ENCODE data around the gene MRPL51. TPM values are rescaled to one million over a fixed set of nuclear protein-coding genes. Genes with fewer than 3 reads are reported as not detected.
"Not testable (repeated sequence)": the region's sequence is repeated elsewhere in the genome, so short reads cannot be mapped to it uniquely, and the experiment has no call there.

The MRPL51 gene
- total RNA-seq, 2 experiments from 2014 or later, result 232 to 275 TPM

GRCh38 chr12:6520186-6520585 lies 27.1 kb upstream of the MRPL51 start:
- intact Hi-C loops (cut with DNase I, micrococcal nuclease), result no loop called here
- Mint-ChIP-seq H3K4me3 (no peak overlapping the region), H3K27ac (no peak overlapping the region), H3K27me3 (no peaks in the 10 kb centered on the region), H3K4me1 (no peaks in the 10 kb centered on the region), H3K36me3 (ENCODE audit: low read depth) (peaks cover 74% of the 10 kb centered on the region), H3K9me3 (ENCODE audit: low read depth) (no peaks in the 10 kb centered on the region)
- no peak for ATAC-seq
- CTCF ChIA-PET, result no interaction called here
- POLR2A ChIA-PET, result interaction anchor here (1.4 kb wide), 1 partner anchor 12 kb away, joined by 3 read pairs; no protein-coding TSS in a partner anchor
- no peak for DNase-seq

GRCh38 chr12:6508087-6508486 lies 15.0 kb upstream of the MRPL51 start:
- intact Hi-C loops (cut with DNase I, micrococcal nuclease), result no loop called here
- H3K36me3 Mint-ChIP-seq (ENCODE audit: low read depth), result peaks cover 44% of the 10 kb centered on the region
- no peak for ATAC-seq

GRCh38 chr12:6507102-6507998 lies 14.3 kb upstream of the MRPL51 start:
- no peak overlapping the region for H3K4me3 Mint-ChIP-seq
- DNase-seq, result no peak
- ATAC-seq, result no peak
- H3K27me3 Mint-ChIP-seq, result no peaks in the 10 kb centered on the region
- CTCF ChIA-PET, result interaction anchor here (1.6 kb wide), 1 partner anchor 30 kb away, joined by 6 read pairs; no protein-coding TSS in a partner anchor
- no peak overlapping the region for H3K27ac Mint-ChIP-seq
- intact Hi-C loops (cut with DNase I, micrococcal nuclease), result no loop called here
- POLR2A ChIA-PET, result no interaction called here
- H3K9me3 Mint-ChIP-seq (ENCODE audit: low read depth), result no peaks in the 10 kb centered on the region
- H3K4me1 Mint-ChIP-seq, result no peaks in the 10 kb centered on the region
- H3K36me3 Mint-ChIP-seq (ENCODE audit: low read depth), result peaks cover 38% of the 10 kb centered on the region

More at GRCh38 chr12:6508087-6508486, 15.0 kb upstream of the MRPL51 start:
- H3K9me3 Mint-ChIP-seq (ENCODE audit: low read depth), result no peaks in the 10 kb centered on the region
- no peak overlapping the region for H3K4me3 Mint-ChIP-seq
- CTCF ChIA-PET, result no interaction called here
- POLR2A ChIA-PET, result no interaction called here
- H3K27me3 Mint-ChIP-seq, result no peaks in the 10 kb centered on the region
- no peaks in the 10 kb centered on the region for H3K4me1 Mint-ChIP-seq
- no peak overlapping the region for H3K27ac Mint-ChIP-seq
- DNase-seq, result no peak

GRCh38 chr12:6500466-6500865 lies 7.4 kb upstream of the MRPL51 start:
- H3K27me3 Mint-ChIP-seq, result no peaks in the 10 kb centered on the region
- DNase-seq (no peak), ATAC-seq (no peak)
- CTCF ChIA-PET, result interaction anchor here (0.6 to 2.0 kb wide), 5 partner anchors 10 to 399 kb away, joined by 3 to 8 read pairs (median 5); no protein-coding TSS in a partner anchor
- H3K36me3 Mint-ChIP-seq (ENCODE audit: low read depth), result peaks cover 33% of the 10 kb centered on the region
- H3K4me3 Mint-ChIP-seq, result no peak overlapping the region
- intact Hi-C loops (cut with DNase I, micrococcal nuclease), result no loop called here
- H3K27ac Mint-ChIP-seq, result no peak overlapping the region
- peaks cover 17% of the 10 kb centered on the region for H3K4me1 Mint-ChIP-seq
- H3K9me3 Mint-ChIP-seq (ENCODE audit: low read depth), result no peaks in the 10 kb centered on the region
- POLR2A ChIA-PET, result interaction anchor here (0.7 kb wide), 1 partner anchor 407 kb away, joined by 3 read pairs; no protein-coding TSS in a partner anchor

GRCh38 chr12:6497291-6497690 lies 4.2 kb upstream of the MRPL51 start:
- Mint-ChIP-seq H3K27ac (peak overlapping the region; percentile 35), H3K4me1 (peaks cover 29% of the 10 kb centered on the region), H3K36me3 (ENCODE audit: low read depth) (peaks cover 42% of the 10 kb centered on the region)
- ATAC-seq; H3K9me3 Mint-ChIP-seq (ENCODE audit: low read depth); H3K27me3 Mint-ChIP-seq; H3K4me3 Mint-ChIP-seq; intact Hi-C loops (cut with DNase I, micrococcal nuclease); DNase-seq: not testable (repeated sequence)
- CTCF ChIA-PET, result interaction anchor here (0.6 kb wide), 1 partner anchor 519 kb away, joined by 3 read pairs; no protein-coding TSS in a partner anchor
- POLR2A ChIA-PET, result interaction anchor here (0.7 to 1.0 kb wide), 2 partner anchors 9 to 32 kb away, joined by 3 read pairs; no protein-coding TSS in a partner anchor

- intact Hi-C loops (cut with DNase I, micrococcal nuclease), result loop anchor here in 1 of 2 experiments (1.0 to 5.0 kb wide), 3 partner anchors 37 to 72 kb away; partner anchors contain the start of gene TAPBPL
- H3K4me1 Mint-ChIP-seq, result peaks cover 35% of the 10 kb centered on the region
- H3K27ac Mint-ChIP-seq, result peak overlapping the region; percentile 93
- no peak for DNase-seq
- ChIA-PET POLR2A (interaction anchor here (0.8 kb wide), 1 partner anchor 24 kb away, joined by 5 read pairs; the partner anchor contains the start of gene VAMP1), CTCF (interaction anchor here (0.5 to 1.6 kb wide), 8 partner anchors 12 to 102 kb away, joined by 3 to 8 read pairs (median 4); partner anchors contain the start of gene VAMP1)
- peak overlapping the region; percentile 94 for H3K4me3 Mint-ChIP-seq
- no peaks in the 10 kb centered on the region for H3K27me3 Mint-ChIP-seq
- peaks cover 58% of the 10 kb centered on the region for H3K36me3 Mint-ChIP-seq (ENCODE audit: low read depth)
- ATAC-seq, result no peak
- no peaks in the 10 kb centered on the region for H3K9me3 Mint-ChIP-seq (ENCODE audit: low read depth)
These were observed 1.9 kb upstream of the MRPL51 start for GRCh38 chr12:6494968-6495367.

GRCh38 chr12:6494258-6494743 lies 1.2 kb upstream of the MRPL51 start:
- peak overlapping the region; percentile 94 for H3K4me3 Mint-ChIP-seq
- CTCF ChIA-PET, result interaction anchor here (0.6 to 1.6 kb wide), 8 partner anchors 12 to 149 kb away, joined by 3 to 8 read pairs (median 4); partner anchors contain the start of gene VAMP1
- H3K27ac Mint-ChIP-seq, result peak overlapping the region; percentile 93
- H3K36me3 Mint-ChIP-seq (ENCODE audit: low read depth), result peaks cover 58% of the 10 kb centered on the region
- DNase-seq, result peak; percentile 33
- ATAC-seq, result peak; percentile 8
- H3K4me1 Mint-ChIP-seq, result peaks cover 35% of the 10 kb centered on the region
- no peaks in the 10 kb centered on the region for H3K27me3 Mint-ChIP-seq
- H3K9me3 Mint-ChIP-seq (ENCODE audit: low read depth), result no peaks in the 10 kb centered on the region
- POLR2A ChIA-PET, result interaction anchor here (0.8 kb wide), 1 partner anchor 24 kb away, joined by 5 read pairs; the partner anchor contains the start of gene VAMP1
- intact Hi-C loops (cut with DNase I, micrococcal nuclease), result loop anchor here in 1 of 2 experiments (1.0 to 5.0 kb wide), 3 partner anchors 38 to 71 kb away; partner anchors contain the start of gene TAPBPL

- POLR2A ChIA-PET, result interaction anchor here (0.6 to 1.7 kb wide), 14 partner anchors 21 to 379 kb away, joined by 3 to 19 read pairs (median 4); partner anchors contain the start of genes CD27, COPS7A, GAPDH and SPSB2
- peaks cover 56% of the 10 kb centered on the region for H3K36me3 Mint-ChIP-seq (ENCODE audit: low read depth)
- ATAC-seq, result peak; percentile 89
These were observed 615 bp upstream of the MRPL51 start, which contains the start of gene NCAPD2 for GRCh38 chr12:6493497-6494257. TSS of gene NCAPD2 (plus strand) at chr12:6494102. CDS start at chr12:6495099, 997 bp downstream.

GRCh38 chr12:6490673-6491072 lies 2.4 kb downstream of the MRPL51 start:
- H3K4me3 Mint-ChIP-seq; H3K27ac Mint-ChIP-seq; ATAC-seq; H3K27me3 Mint-ChIP-seq; H3K9me3 Mint-ChIP-seq (ENCODE audit: low read depth); DNase-seq: not testable (repeated sequence)
- intact Hi-C loops (cut with DNase I, micrococcal nuclease), result loop anchor here in 1 of 2 experiments (5.0 kb wide), 1 partner anchor 38 kb away; the partner anchor contains the start of gene TAPBPL
- ChIA-PET CTCF (interaction anchor here (0.8 to 3.7 kb wide), 5 partner anchors 20 to 93 kb away, joined by 3 to 15 read pairs (median 6); partner anchors contain the start of gene VAMP1), POLR2A (interaction anchor here (0.6 to 1.1 kb wide), 5 partner anchors 24 to 199 kb away, joined by 3 to 6 read pairs (median 3); partner anchors contain the start of gene TNFRSF1A)
- Mint-ChIP-seq H3K4me1 (peaks cover 20% of the 10 kb centered on the region), H3K36me3 (ENCODE audit: low read depth) (peaks cover 33% of the 10 kb centered on the region)

More at GRCh38 chr12:6493497-6494257, 615 bp upstream of the MRPL51 start, which contains the start of gene NCAPD2:
- H3K27ac Mint-ChIP-seq, result peak within 1 kb of the TSS; percentile 98
- H3K4me1 Mint-ChIP-seq, result peaks cover 35% of the 10 kb centered on the region
- H3K9me3 Mint-ChIP-seq (ENCODE audit: low read depth), result no peaks in the 10 kb centered on the region
- peak within 1 kb of the TSS; percentile 94 for H3K4me3 Mint-ChIP-seq
- intact Hi-C loops (cut with DNase I, micrococcal nuclease), result loop anchor here (1.0 to 5.0 kb wide), 14 partner anchors 23 to 477 kb away; partner anchors contain the start of genes VAMP1 (in 2 of the 2), COPS7A (in 1 of the 2), EMG1 (in 1 of the 2) and GAPDH (in 1 of the 2)
- peak; percentile 98 for DNase-seq
- no peaks in the 10 kb centered on the region for H3K27me3 Mint-ChIP-seq
- CTCF ChIA-PET, result interaction anchor here (0.6 to 3.7 kb wide), 13 partner anchors 12 to 473 kb away, joined by 3 to 16 read pairs (median 4); partner anchors contain the start of gene VAMP1

GRCh38 chr12:6489449-6489848 lies 3.6 kb downstream of the MRPL51 start:
- intact Hi-C loops (cut with DNase I, micrococcal nuclease), result no loop called here
- H3K27me3 Mint-ChIP-seq, result no peaks in the 10 kb centered on the region
- DNase-seq (no peak), ATAC-seq (no peak)
- H3K4me3 Mint-ChIP-seq, result no peak overlapping the region
- peaks cover 23% of the 10 kb centered on the region for H3K36me3 Mint-ChIP-seq (ENCODE audit: low read depth)
- POLR2A ChIA-PET, result interaction anchor here (0.6 kb wide), 1 partner anchor 147 kb away, joined by 3 read pairs; the partner anchor contains the start of gene TNFRSF1A
- CTCF ChIA-PET, result no interaction called here
- H3K27ac Mint-ChIP-seq, result no peak overlapping the region
- peaks cover 8% of the 10 kb centered on the region for H3K4me1 Mint-ChIP-seq
- no peaks in the 10 kb centered on the region for H3K9me3 Mint-ChIP-seq (ENCODE audit: low read depth)
